GM12891 (cell line): ENCODE data around the gene TMEM161A.

Experiments
- DNase-seq: peaks from one replicate; pipeline ENCODE4 v3.0.0; 2011; ENCODE audit warnings: low spot score; ENCODE audit not compliant: insufficient read length
- FAIRE-seq: peaks from 2 replicates; lab custom pipeline; 2011; peaks lifted over from hg19 to GRCh38; lab: Jason Lieb, UNC
- PAX5 ChIP-seq: IDR thresholded peaks from 2 replicates; pipeline ENCODE4 v1.6.1; 2011; ENCODE audit warnings: low read length, moderate library complexity, mild to moderate bottlenecking; ENCODE audit not compliant: insufficient read depth, severe bottlenecking
- POLR2A ChIP-seq: IDR thresholded peaks from 2 replicates; pipeline ENCODE4 v1.6.1; 2011; ENCODE audit warnings: low read depth, low read length, control low read depth
- POLR2AphosphoS5 ChIP-seq: IDR thresholded peaks from 2 replicates; pipeline ENCODE4 v1.6.1; 2011; ENCODE audit warnings: low read depth, low read length, control low read depth
- POU2F2 ChIP-seq: IDR thresholded peaks from 2 replicates; pipeline ENCODE4 v1.6.1; 2011; ENCODE audit warnings: low read depth, mild to moderate bottlenecking, control low read depth, low read length, moderate library complexity
- SPI1 ChIP-seq: IDR thresholded peaks from 2 replicates; pipeline ENCODE4 v1.6.1; 2011; ENCODE audit warnings: low read depth, low read length, control low read depth
- TAF1 ChIP-seq: IDR thresholded peaks from 2 replicates; pipeline ENCODE4 v1.6.1; 2011; ENCODE audit warnings: low read depth, low read length, control low read depth

Gene TMEM161A

DNA sequence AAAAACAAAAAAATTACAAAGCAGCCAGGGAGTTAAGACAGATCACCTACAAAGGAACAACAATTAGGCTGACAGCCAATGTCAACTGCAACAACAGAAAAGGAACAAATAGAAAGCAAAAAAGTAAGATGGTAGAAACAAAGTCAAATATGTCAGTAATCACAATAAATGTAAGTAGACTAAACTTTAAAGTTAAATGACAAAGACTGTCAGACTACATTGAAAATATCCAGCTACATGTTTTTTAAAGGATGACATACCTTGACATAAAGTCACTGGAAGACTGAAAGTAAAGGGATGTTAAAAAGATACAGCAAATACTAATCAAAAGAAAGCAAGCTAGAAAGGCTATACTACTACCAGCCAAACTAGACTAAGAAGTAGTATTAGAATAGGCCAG is 14.9 kb downstream of the TMEM161A start:
- FAIRE-seq (peak; percentile 47), DNase-seq (no peak)
- TF ChIP-seq POLR2AphosphoS5 (no peak), PAX5 (no peak), TAF1 (no peak), SPI1 (no peak), POU2F2 (no peak), POLR2A (no peak)

DNA sequence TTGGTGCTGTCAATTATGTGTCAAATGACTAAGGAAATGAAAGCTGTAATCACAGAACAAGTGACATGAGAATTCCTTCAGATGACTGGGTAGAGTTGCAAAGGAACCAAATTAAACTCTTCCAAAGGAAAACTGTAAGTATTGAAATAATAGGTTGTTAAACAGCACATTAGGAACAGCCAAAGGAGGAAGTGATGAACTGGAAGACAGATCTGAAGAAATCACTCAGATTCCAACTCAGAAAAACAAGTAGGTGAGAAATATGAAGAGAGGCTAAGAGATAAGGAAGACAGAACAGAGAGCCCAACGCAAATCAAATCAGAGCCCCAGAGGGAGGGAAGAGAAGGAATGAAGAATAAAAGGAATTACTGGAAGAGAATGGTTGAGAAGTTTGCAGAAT is 15.4 kb downstream of the TMEM161A start:
- FAIRE-seq (no peak), DNase-seq (no peak)
- TF ChIP-seq TAF1 = no peak
- no peak for TF ChIP-seq POLR2AphosphoS5
- TF ChIP-seq POLR2A = no peak
- no peak for TF ChIP-seq POU2F2
- no peak for TF ChIP-seq PAX5
- TF ChIP-seq SPI1 = no peak

DNA sequence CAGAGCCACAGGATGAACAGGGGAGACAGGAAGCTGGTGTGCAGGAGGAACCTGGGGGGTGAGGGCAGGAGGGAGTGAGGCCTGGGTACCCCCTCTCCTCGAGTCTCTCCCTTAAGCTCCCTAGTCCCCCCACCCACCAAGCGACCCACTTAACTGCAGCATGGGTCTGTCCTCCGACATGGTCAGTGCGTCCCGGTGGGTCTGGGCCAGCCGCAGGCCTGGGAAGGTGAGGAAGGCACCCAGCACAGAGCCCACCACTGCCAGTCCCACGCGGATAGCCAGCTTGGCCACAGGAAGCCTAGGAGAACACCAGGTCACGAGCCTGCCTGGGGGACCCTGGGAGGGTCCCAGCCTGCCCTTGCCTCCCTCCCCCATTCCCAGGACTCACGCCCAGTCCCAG is 16.9 kb downstream of the TMEM161A start:
- TF ChIP-seq POU2F2 (no peak), TAF1 (no peak), POLR2A (no peak), SPI1 (no peak), PAX5 (no peak), POLR2AphosphoS5 (no peak)
- FAIRE-seq = no peak
- no peak for DNase-seq

DNA sequence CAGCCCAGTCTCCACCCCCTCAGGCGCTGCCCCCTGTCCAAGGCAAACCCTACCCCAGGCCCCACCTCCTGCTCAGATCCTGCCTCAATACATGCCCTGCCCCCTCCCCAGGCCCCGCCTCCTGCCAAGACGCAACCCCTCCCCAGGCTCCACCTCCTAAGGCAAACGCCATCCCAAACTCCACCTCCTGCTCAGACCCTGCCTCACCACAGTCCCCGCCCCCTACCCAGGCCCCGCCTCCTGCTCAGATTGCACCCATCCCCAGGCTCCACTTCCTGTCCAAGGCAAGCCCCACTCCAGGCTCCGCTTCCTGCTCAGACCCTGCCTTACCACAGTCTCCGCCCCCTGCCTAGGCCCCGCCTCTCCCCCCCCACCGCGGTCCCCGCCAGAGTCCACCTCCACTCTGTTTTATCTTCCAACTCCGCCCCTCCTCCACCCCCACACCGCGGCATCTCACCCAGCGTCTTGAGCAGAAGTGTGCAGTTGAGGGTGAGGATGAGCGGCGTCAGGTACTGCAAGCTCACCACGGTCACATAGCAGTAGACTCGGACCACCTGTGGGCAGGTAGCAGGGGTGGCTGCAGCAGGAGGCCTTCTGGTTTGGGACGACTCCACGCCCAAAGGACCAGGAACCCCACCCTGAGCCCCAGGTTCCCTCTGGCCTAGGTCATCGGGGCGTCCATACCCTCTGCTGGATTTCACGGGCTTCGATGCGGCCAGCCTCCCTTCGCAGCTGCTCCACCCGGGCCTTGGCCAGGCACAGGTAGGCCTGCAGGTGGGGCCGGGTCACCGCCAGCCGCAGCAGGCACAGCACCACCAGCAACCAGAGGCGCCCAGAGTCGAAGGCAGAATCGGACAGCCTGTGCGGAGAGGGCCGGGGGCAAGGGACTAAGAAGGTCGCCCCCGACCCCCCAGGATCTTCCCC is 17.7 kb downstream of the TMEM161A start:
- TF ChIP-seq POLR2A (no peak), SPI1 (no peak), PAX5 (no peak), TAF1 (no peak), POU2F2 (no peak), POLR2AphosphoS5 (no peak)
- FAIRE-seq (no peak), DNase-seq (no peak)

DNA sequence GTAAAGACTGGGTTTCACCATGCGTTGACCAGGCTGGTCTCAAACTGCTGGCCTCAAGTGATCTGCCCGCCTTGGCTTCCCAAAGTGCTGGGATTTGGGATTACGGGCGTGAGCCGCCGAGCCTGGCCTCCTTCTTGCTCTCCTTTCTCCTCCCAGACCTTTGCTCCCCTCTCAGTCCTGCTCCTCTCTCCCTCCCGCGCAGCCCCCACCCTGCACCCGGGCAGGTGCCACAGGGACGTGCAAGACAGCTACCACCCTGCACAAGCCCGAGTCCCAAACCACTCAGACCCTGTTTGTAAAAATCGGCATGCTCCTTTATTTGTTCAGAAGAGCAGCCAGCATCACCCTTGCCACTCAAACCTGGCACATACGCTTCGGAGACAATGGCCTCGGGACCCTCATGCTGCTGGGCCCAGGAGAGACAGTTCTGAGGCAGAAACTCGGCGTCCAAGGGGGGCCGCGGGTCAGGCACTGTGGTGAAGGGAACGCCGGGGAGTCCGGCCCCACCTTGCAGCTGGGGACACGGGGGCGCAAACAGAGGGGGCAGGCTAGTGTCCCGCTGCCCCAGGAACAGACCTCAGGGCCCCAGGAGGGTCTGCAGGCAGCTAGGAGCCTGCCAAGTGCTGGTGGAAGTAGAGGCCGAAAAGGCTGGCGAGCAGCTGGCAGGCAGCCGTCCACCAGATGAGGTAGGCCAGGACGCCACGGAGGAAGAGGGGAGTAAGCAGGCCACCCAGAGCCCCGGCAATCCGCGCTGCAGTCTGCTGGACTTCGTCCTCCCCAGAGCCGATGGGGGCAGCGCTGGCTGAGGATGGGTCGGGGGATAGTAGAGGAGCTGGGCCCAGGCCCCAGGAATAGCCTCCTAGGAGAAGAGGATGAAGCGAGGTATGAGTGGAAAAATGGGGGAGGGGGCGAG is 18.7 kb downstream of the TMEM161A start:
- FAIRE-seq (no peak), DNase-seq (no peak)
- TF ChIP-seq POLR2A = no peak

DNA sequence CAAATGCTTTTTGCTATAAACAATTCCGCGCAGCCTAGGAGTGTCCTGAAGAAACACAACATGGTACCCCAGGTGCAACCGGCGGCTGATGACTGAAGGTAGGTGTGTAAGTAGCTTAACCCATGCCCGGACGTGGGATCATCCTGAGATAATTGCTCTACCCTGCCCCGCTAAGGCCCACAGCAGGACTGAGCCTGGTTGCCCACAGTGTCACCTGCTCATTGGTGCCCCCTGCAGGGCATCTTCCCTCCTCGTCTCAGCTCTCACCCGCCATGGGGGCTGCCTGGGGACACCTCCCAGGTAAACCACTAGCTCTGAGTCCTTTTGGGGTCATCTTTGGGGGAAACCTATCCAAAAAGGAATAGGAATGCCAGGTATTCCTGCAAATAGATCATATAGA is 22.3 kb downstream of the TMEM161A start:
- FAIRE-seq (peak; percentile 50), DNase-seq (no peak)
- TF ChIP-seq POU2F2 (no peak), POLR2A (no peak), PAX5 (no peak)

DNA sequence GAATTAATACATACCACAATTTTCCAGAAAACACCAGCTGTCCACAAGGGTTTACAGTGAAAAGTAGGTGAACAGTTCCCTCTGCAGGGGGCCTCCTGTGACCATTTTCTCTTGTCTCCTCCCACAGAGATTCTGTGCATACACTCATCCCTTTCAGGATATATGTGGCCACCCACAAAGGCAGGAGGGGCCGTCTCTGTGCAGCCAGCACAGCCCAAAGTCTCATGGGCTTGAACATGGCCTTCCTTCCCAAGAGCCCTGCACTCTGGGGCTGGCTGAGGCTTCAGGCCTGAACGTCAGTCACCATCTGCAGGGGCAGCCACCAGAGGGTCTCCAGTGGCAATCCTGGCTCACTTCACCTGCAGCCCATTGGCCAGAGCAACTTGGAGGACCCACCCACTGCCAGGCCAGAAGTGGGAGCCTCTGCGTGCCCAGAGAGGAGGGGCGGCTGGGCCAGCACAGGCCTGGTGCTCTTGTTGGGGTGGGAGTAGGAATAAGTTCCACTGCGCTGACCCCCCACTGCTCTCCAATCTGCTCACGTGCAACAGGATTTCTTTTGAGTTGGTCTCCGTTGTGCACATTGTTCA is 25.1 kb downstream of the TMEM161A start:
- no peak for TF ChIP-seq SPI1
- no peak for TF ChIP-seq PAX5
- no peak for TF ChIP-seq POU2F2
- no peak for TF ChIP-seq POLR2A
- no peak for TF ChIP-seq POLR2AphosphoS5
- TF ChIP-seq TAF1 = no peak
- no peak for FAIRE-seq
- DNase-seq = no peak

DNA sequence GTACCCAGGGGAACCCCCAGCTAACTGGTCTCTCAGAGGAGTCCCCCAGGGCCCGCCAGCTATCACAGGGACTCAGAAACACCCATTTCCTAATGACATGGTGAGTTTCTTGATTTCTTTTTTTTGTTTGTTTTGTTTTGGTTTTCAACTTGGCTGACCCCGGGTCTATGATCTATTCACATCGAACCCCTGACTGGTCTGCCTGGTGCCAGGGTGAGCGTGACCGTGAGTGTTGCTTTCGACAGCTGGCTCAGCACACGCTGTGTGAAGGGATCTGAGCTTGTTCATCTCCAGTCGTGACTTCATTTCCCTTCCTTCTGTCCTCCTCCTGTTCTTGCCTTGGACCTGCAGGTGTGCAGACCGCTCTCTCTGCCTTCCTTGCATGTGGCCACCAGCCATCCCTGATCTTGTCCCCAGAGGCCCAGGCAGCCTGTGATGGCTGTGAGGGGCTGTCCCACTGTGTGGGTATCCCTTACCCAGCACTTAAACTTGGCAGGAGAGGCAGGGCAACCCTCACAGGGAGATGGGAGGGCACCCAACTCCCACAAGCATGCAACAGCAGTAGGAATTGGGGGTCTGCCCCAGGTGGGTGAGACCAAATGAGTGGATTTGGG is 26.2 kb downstream of the TMEM161A start:
- no peak for TF ChIP-seq POLR2AphosphoS5
- TF ChIP-seq TAF1 = no peak
- TF ChIP-seq POLR2A = no peak
- no peak for TF ChIP-seq PAX5
- no peak for TF ChIP-seq POU2F2
- TF ChIP-seq SPI1 = no peak
- DNase-seq = no peak
- no peak for FAIRE-seq
